VCaP (cell line): ENCODE data around the gene CRBN.
A peak's percentile ranks its signal among the peaks of the same experiment; 100 is the strongest.

ENCODE experiments used
- H3K27ac ChIP-seq: fragments of 450-650 bp; 2 replicates; pipeline ENCODE4 v1.5.1; 2017
- TF ChIP-seq, protein P1 (sequence below): fragments of 450-650 bp; conservative IDR thresholded peaks from 2 replicates; pipeline ENCODE4 v1.5.1; 2017; ENCODE audit warnings: mild to moderate bottlenecking, moderate library complexity

The CRBN gene

DNA sequence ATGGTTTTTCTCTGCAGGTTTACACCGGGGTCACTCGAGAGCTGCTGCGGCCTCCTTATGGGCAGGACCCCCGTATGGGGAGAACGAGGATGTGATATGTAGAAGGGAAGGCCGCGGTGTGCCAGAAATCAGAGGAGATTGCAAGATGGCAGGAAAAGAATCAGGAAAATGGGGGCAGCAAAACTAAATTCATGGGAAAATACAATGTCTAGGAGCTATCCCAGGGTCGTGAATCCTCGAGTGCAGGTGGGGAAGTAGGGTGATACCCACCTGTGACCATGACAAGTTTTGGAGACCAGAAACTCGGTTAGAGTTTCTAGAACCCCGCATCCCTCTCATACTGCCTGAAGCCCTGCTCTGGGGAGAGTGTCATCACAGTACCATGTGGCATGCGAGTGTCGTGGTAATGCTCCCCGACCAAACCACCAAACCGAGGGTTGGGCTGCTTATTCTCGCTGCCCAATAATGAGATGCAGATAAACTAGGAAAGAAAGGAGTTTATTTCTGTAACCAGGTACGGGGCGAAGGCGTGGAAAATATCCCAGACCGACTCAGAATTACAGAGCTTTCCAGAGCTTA is 52.0 kb downstream of the CRBN start:
- TF ChIP-seq, protein P1, sequence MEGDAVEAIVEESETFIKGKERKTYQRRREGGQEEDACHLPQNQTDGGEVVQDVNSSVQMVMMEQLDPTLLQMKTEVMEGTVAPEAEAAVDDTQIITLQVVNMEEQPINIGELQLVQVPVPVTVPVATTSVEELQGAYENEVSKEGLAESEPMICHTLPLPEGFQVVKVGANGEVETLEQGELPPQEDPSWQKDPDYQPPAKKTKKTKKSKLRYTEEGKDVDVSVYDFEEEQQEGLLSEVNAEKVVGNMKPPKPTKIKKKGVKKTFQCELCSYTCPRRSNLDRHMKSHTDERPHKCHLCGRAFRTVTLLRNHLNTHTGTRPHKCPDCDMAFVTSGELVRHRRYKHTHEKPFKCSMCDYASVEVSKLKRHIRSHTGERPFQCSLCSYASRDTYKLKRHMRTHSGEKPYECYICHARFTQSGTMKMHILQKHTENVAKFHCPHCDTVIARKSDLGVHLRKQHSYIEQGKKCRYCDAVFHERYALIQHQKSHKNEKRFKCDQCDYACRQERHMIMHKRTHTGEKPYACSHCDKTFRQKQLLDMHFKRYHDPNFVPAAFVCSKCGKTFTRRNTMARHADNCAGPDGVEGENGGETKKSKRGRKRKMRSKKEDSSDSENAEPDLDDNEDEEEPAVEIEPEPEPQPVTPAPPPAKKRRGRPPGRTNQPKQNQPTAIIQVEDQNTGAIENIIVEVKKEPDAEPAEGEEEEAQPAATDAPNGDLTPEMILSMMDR = no peak
- peak overlapping the region; percentile 98 for H3K27ac ChIP-seq

DNA sequence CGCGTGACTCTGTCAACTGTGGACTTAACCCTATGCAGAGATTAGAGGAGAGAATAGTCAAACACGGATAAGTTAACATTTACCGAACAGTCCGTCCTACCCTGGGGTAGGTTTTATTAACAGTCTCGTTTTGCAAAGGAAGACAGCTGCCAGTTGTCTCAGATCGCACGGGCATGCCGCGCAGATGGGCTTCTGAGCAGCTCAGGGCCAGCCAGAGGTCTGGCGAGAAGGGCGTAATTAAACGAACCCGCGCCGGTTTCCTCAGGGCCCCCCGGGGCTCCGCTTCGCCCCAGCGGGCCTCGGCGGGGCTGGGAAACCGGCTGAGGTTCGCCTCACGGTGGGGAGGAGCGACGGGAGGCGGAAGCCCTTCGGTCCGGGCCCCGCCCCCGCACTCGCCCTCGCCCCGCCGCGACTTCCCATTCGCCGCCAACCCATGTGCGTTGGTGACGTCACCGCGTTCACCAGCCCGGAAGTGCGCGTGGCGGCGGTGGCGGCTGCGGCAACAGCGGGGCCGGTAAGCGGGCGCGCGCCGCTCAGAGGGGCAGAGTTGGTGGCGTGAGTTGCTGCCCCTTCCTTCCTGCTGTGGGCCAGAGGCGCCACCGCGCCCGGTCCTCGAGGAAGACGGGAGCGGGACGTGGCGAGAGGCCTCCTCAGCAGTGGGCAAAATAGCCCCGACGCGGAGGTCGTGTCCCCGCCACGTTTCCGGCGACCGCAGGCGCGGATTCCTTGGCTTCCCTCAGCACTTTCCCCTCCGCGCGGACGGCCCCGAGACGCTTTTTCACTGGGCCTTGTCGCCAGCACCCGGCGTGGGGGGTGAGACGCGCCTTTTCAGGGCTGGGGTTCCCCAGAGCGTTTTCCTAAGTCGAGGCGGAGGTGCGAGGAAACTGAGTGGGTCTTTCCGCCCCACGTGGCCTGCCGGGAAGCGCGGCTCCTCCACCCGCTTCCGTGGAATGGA is 52.7 kb downstream of the CRBN start, which contains the start of gene TRNT1:
TRNT1 (plus strand) TSS at position 464 of the 955 bp plus-strand sequence. CDS start 2,101 bp downstream, outside the sequence.
- TF ChIP-seq, protein P1 = no peak

DNA sequence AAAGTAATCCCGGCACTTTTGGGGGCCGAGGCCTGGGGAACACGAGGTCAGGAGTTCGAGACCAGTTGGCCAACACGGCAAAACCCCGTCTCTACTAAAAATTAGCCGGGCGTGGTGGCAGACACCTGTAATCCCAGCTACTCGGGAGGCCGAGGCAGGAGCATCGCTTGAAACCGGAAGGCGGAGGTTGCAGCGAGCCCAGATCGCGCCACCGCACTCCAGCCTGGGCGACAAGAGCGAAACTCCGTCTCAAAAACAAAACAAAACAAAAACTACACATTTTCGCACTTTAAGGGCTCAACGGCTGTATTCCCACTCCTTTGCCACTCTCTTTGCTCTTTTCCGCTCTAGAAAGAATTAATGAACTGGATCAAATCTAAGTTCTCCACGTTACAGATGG is 53.5 kb downstream of the CRBN start:
- H3K27ac ChIP-seq = peak overlapping the region; percentile 98
- TF ChIP-seq, protein P1 = no peak

More for the DNA sequence above, 52.7 kb downstream of the CRBN start, which contains the start of gene TRNT1:
- H3K27ac ChIP-seq = peak within 1 kb of the TSS; percentile 98

DNA sequence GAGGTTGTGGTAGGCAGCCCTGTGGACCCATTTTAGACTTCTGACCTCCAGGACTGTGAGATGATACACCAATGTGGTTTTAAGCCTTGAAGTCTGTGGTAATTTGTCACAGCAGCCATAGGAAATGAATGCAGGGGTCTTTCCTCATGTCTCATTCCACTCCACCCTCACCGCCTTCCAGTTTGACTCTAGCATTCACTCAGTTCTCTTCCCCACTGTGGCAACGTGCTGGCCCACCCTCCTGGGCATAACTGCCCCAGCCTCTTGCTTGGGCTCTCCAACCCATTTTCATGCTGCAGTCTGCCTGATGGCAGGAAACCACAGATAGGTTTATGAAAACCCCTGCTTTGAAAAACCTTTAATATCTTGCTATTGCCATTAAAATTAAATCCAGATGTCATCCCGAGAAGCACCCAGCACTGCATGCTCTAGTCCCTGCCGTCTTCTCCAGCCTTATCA is 60.1 kb downstream of the CRBN start:
- H3K27ac ChIP-seq = peak overlapping the region; percentile 98

DNA sequence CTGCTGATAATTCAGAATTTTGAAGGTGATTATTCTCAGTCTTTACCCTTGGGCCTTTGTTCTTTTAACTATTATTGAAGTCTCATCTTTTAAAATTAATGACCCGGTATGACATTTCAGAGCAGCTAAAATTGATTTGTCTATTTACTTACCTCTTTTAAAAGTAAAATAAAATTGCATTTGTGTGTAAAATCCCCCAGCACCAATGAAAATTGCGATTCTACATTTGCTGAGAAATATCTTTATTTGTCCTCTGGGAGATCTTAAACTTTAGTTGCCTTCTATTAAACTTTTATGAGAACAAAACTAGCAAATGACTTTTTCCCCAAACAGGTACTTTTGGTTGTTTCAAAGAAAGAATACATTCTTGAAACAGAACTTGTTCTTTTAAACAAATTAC is 61.8 kb downstream of the CRBN start:
- TF ChIP-seq, protein P1 = no peak
- H3K27ac ChIP-seq = peak overlapping the region; percentile 98

More for the DNA sequence above, 60.1 kb downstream of the CRBN start:
- TF ChIP-seq, protein P1 = no peak

DNA sequence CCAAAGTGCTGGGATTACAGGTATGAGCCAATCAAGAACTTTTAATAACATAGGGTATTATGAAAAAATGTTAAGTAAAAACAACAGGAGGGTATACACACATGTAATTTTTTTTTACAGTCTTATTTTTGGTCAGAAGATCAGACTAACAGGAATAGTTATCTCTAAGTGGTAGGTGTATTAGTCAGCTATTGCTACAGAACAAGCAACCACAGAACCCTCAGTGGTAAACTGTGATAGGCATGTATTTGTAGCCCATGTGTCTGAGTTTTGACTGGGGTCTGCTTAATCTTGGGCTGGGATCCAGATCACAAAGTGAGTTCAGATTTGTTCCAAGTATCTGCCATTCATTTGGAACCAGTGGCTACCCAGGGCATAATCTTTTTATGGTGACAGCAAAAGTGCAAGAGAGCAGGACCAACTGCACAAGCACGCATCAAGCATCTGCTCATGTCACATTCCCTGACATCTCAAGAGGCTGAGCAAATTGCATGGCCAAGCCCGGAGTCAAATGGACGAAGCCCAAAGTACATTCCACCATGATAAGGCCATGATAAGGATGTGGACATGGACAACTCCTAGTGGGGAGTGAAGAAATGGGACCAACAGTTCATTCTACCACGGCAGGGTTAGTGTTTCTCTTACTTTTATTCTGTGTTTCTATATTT is 66.3 kb downstream of the CRBN start:
- TF ChIP-seq, protein P1 = no peak
- H3K27ac ChIP-seq = no peak overlapping the region; the same call in 1 of the 2 replicates
